Measurements from ENCODE around the gene KLHL13. TPM values are rescaled to one million over a fixed set of nuclear protein-coding genes. Genes with fewer than 3 reads are reported as not detected.
"Not testable (repeated sequence)": the region's sequence is repeated elsewhere in the genome, so short reads cannot be mapped to it uniquely, and the experiment has no call there.

KLHL13 gene
- total RNA-seq, 1 experiment from 2014 or later, result 0.82 TPM

- Histone ChIP-seq H3K27ac (ENCODE audit: low read length) (no peak overlapping the region), H3K4me1 (ENCODE audit: control insufficient read depth, insufficient read depth, low read length) (no peaks in the 10 kb centered on the region), H3K9me3 (ENCODE audit: control insufficient read depth, insufficient read depth, low read depth, low read length) (no peaks in the 10 kb centered on the region), H3K27me3 (ENCODE audit: control insufficient read depth, insufficient read depth, low read length) (no peaks in the 10 kb centered on the region), H3K36me3 (ENCODE audit: control insufficient read depth, insufficient read depth, low read length) (no peaks in the 10 kb centered on the region), H3K4me3 (ENCODE audit: low read depth in 2 of 2, low read length in 2 of 2) (no peak overlapping the region)
- POLR2A ChIA-PET, result no interaction called here
- TF ChIP-seq SIN3A (IDR thresholded peaks at IDR 0.05; ENCODE audit: borderline replicate concordance, insufficient read depth, low read depth, low read length) (no peak), POLR2AphosphoS5 (IDR thresholded peaks at IDR 0.05; ENCODE audit: low read depth, low read length) (no peak), TCF7L2 (IDR thresholded peaks at IDR 0.05; ENCODE audit: low read depth, low read length) (no peak), REST (IDR thresholded peaks at IDR 0.05; ENCODE audit: insufficient read depth in 1 of 2, low read depth in 2 of 2, low read length in 1 of 2) (no peak), CTCF (IDR thresholded peaks at IDR 0.05) (no peak)
- CTCF ChIA-PET, result no interaction called here
- in situ Hi-C loops (cut with HindIII; ENCODE audit: low pct_unique_long_range_greater_than_20kb, low sequenced_read_pairs) (no loop called here), intact Hi-C loops (cut with micrococcal nuclease; ENCODE audit: unreplicated experiment) (no loop called here)
- no TSS peak for BruUV-seq (replicated peaks)
- DNase-seq (ENCODE audit: low read depth, low spot score), result no peak
- ATAC-seq, result no peak
Measured at GRCh38 chrX:118128724-118129123, 12.1 kb upstream of the KLHL13 start.

DNA sequence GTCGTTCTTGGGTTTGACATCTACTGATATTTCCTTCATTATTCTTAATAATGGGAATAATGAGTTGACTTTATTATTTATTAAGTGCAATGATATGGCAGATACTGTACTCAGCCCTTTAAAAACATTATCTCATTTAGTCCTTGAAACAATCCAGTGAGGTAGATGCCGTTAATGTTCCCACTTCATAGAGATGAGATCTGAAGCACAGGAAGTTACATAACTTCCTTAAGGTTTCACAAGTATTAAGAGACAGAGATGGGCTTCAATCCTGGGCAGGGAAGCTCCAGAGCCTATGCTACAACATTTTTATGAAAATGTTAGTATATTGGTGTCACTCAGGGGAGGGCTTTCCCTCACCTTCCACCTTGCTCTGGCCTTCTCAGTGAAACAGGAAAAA is 9.7 kb upstream of the KLHL13 start:
- Histone ChIP-seq H3K9me3 (ENCODE audit: control insufficient read depth, insufficient read depth, low read depth, low read length) (no peaks in the 10 kb centered on the region), H3K27me3 (ENCODE audit: control insufficient read depth, insufficient read depth, low read length) (no peaks in the 10 kb centered on the region), H3K4me3 (ENCODE audit: low read depth in 2 of 2, low read length in 2 of 2) (no peak overlapping the region), H3K36me3 (ENCODE audit: control insufficient read depth, insufficient read depth, low read length) (no peaks in the 10 kb centered on the region), H3K27ac (ENCODE audit: low read length) (no peak overlapping the region), H3K4me1 (ENCODE audit: control insufficient read depth, insufficient read depth, low read length) (no peaks in the 10 kb centered on the region)
- in situ Hi-C loops (cut with HindIII; ENCODE audit: low pct_unique_long_range_greater_than_20kb, low sequenced_read_pairs), result no loop called here
- DNase-seq (ENCODE audit: low read depth, low spot score) (no peak), ATAC-seq (no peak)
- TF ChIP-seq REST (IDR thresholded peaks at IDR 0.05; ENCODE audit: insufficient read depth in 1 of 2, low read depth in 2 of 2, low read length in 1 of 2), result no peak
- no peak for TF ChIP-seq TCF7L2 (IDR thresholded peaks at IDR 0.05; ENCODE audit: low read depth, low read length)
- no peak for TF ChIP-seq CTCF (IDR thresholded peaks at IDR 0.05)
- no peak for TF ChIP-seq SIN3A (IDR thresholded peaks at IDR 0.05; ENCODE audit: borderline replicate concordance, insufficient read depth, low read depth, low read length)
- no peak for TF ChIP-seq POLR2AphosphoS5 (IDR thresholded peaks at IDR 0.05; ENCODE audit: low read depth, low read length)
- intact Hi-C loops (cut with micrococcal nuclease; ENCODE audit: unreplicated experiment), result no loop called here
- POLR2A ChIA-PET, result no interaction called here
- CTCF ChIA-PET, result interaction anchor here (0.6 kb wide), 1 partner anchor 128 kb away, joined by 3 read pairs; no protein-coding TSS in a partner anchor
- no TSS peak for BruUV-seq (replicated peaks)

DNA sequence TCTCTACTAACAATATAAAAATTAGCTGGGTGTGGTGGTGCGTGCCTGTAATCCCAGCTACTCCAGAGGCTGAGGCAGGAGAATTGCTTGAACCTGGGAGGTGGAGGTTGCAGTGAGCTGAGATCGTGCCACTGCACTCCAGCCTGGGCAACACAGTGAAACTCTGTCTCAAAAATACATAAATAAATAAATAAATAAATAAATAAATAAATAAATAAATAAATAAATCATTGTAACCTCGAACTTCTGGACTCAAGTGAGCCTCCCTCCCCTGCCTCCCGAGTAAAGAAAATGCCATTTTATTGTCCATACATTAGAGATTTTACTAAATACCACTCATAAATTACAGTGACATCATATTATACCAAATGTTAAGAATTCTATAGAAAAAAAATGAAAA is 7.6 kb upstream of the KLHL13 start:
- intact Hi-C loops (cut with micrococcal nuclease; ENCODE audit: unreplicated experiment); CTCF ChIA-PET: not testable (repeated sequence)

More for the DNA sequence above, 7.6 kb upstream of the KLHL13 start:
- H3K9me3 ChIP-seq (ENCODE audit: control insufficient read depth, insufficient read depth, low read depth, low read length); POLR2A ChIA-PET; H3K27ac ChIP-seq (ENCODE audit: low read length); H3K36me3 ChIP-seq (ENCODE audit: control insufficient read depth, insufficient read depth, low read length); in situ Hi-C loops (cut with HindIII; ENCODE audit: low pct_unique_long_range_greater_than_20kb, low sequenced_read_pairs); ATAC-seq; DNase-seq (ENCODE audit: low read depth, low spot score); BruUV-seq (replicated peaks); H3K4me1 ChIP-seq (ENCODE audit: control insufficient read depth, insufficient read depth, low read length); H3K4me3 ChIP-seq (ENCODE audit: low read depth in 2 of 2, low read length in 2 of 2); H3K27me3 ChIP-seq (ENCODE audit: control insufficient read depth, insufficient read depth, low read length): not testable (repeated sequence)
